Lower lobe of right lung (tissue), 2 donors: Measurements from ENCODE around the gene VMP1. TPM values are rescaled to one million over a fixed set of nuclear protein-coding genes. Genes with fewer than 3 reads are reported as not detected.
A peak's percentile ranks its signal among the peaks of the same experiment; 100 is the strongest.

Source experiments
- ATAC-seq, 2 donors: fragments of 200-7000 bp; cut with Tn5 transposase; one replicate each; pipeline ENCODE4 v1.9.1; 2020 to 2022; ENCODE audit warnings: mild to moderate bottlenecking in 2 of 2, moderate library complexity in 2 of 2
- DNase-seq: peaks from one replicate; pipeline ENCODE4 v3.0.0-alpha.2; 2020
- H3K27ac ChIP-seq: fragments of 200-600 bp; one replicate; pipeline ENCODE4 v1.8.0; 2022
- H3K27me3 ChIP-seq: fragments of 200-600 bp; one replicate; pipeline ENCODE4 v1.8.0; 2022; ENCODE audit warnings: low read depth
- H3K36me3 ChIP-seq: fragments of 200-600 bp; one replicate; pipeline ENCODE4 v1.8.0; 2022; ENCODE audit warnings: mild to moderate bottlenecking
- H3K4me1 ChIP-seq: fragments of 200-600 bp; one replicate; pipeline ENCODE4 v1.8.0; 2022
- H3K4me3 ChIP-seq: fragments of 200-600 bp; one replicate; pipeline ENCODE4 v1.8.0; 2022; ENCODE audit warnings: mild to moderate bottlenecking
- H3K9me3 ChIP-seq: fragments of 200-600 bp; one replicate; pipeline ENCODE4 v1.8.0; 2022
- intact Hi-C: fragments of 100-400 bp; cut with DNase I; formaldehyde crosslinking; loops from one replicate; pipeline ENCODE4 v1.11.0; 2022
- total RNA-seq: library from RNA; stranded (reverse); fragmentation: NEBNext Ultra II Directional; extraction: Animal tissue kit (Norgen Biotek cat#: 25700); gene quantifications from one replicate; pipeline ENCODE4 v1.2.1, GENCODE V29; 2021
- TF ChIP-seq, protein P1 (sequence below): fragments of 200-600 bp; IDR thresholded peaks from one replicate; pipeline ENCODE4 v1.8.0; 2022; ENCODE audit warnings: antibody characterized with exemption, mild to moderate bottlenecking
- donor health status: DM: no; HTN: yes; CAD: no; lungs with severe emphysema.

The VMP1 gene
- total RNA-seq, 1 donor from 2014 or later, result 176 TPM

- TF ChIP-seq, protein P1, sequence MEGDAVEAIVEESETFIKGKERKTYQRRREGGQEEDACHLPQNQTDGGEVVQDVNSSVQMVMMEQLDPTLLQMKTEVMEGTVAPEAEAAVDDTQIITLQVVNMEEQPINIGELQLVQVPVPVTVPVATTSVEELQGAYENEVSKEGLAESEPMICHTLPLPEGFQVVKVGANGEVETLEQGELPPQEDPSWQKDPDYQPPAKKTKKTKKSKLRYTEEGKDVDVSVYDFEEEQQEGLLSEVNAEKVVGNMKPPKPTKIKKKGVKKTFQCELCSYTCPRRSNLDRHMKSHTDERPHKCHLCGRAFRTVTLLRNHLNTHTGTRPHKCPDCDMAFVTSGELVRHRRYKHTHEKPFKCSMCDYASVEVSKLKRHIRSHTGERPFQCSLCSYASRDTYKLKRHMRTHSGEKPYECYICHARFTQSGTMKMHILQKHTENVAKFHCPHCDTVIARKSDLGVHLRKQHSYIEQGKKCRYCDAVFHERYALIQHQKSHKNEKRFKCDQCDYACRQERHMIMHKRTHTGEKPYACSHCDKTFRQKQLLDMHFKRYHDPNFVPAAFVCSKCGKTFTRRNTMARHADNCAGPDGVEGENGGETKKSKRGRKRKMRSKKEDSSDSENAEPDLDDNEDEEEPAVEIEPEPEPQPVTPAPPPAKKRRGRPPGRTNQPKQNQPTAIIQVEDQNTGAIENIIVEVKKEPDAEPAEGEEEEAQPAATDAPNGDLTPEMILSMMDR, result no peak
- peaks cover 25% of the 10 kb centered on the region for H3K4me1 ChIP-seq
- H3K4me3 ChIP-seq, result no peak overlapping the region
- ATAC-seq (no peak), DNase-seq (no peak)
- peaks cover 34% of the 10 kb centered on the region for H3K36me3 ChIP-seq
- no peaks in the 10 kb centered on the region for H3K9me3 ChIP-seq
- intact Hi-C loops, result no loop called here
- H3K27me3 ChIP-seq, result no peaks in the 10 kb centered on the region
- no peak overlapping the region for H3K27ac ChIP-seq
Measured at GRCh38 chr17:59702304-59702703, 5.2 kb upstream of the VMP1 start.

GRCh38 chr17:59707971-59708430 lies 547 bp downstream of the VMP1 start:
- Histone ChIP-seq H3K9me3 (no peaks in the 10 kb centered on the region), H3K27ac (peak overlapping the region; percentile 93), H3K4me3 (peak overlapping the region; percentile 75), H3K4me1 (peaks cover 36% of the 10 kb centered on the region), H3K27me3 (no peaks in the 10 kb centered on the region), H3K36me3 (no peaks in the 10 kb centered on the region)
- ATAC-seq, result peak; percentile 2 to 3
- TF ChIP-seq, protein P1, result no peak
- intact Hi-C loops, result no loop called here
- no peak for DNase-seq

DNA sequence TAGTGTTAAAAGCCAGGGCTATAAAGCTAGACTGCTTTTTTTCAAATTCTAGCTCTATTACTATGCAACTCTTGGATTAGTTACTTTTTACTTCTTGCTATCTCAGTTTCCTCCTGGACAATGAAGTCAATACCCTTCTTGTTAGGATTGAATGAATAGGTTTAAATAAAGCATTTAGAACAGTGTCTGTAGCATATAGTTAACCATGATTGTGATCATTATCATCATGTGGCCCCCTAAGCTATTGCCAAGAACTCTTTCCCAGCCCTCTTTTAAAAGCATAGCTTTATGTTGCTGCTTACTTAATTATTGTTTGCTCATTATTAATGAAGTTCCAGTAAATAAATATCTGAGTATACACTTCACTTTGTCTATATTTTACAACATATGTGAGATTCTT lies 4.5 kb downstream of the VMP1 start:
- intact Hi-C loops, result no loop called here
- TF ChIP-seq, protein P1, result no peak
- no peak for ATAC-seq
- H3K36me3 ChIP-seq, result no peaks in the 10 kb centered on the region
- H3K4me3 ChIP-seq, result no peak overlapping the region
- no peak overlapping the region for H3K27ac ChIP-seq
- no peaks in the 10 kb centered on the region for H3K9me3 ChIP-seq
- DNase-seq, result no peak
- H3K4me1 ChIP-seq, result peaks cover 15% of the 10 kb centered on the region
- H3K27me3 ChIP-seq, result no peaks in the 10 kb centered on the region

DNA sequence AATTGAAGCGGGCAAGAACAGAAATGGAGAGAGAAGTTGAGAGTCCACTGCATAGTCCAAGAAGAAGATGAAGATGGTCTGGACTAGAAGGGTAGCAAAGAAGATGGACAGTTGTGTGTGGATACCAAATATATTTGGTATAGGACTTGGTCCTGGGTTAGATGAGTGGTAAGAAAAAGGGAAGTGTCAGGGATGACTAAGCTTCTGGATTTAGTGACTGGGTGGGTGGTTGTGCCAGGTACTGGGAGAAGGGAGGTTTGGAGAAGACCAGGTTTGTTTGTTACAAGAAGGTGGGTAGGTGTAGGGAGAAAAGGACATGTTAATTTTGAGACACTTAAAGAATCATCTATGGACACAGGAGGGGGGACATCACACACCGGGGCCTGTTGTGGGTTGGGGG lies 5.4 kb downstream of the VMP1 start:
- TF ChIP-seq, protein P1, result no peak

DNA sequence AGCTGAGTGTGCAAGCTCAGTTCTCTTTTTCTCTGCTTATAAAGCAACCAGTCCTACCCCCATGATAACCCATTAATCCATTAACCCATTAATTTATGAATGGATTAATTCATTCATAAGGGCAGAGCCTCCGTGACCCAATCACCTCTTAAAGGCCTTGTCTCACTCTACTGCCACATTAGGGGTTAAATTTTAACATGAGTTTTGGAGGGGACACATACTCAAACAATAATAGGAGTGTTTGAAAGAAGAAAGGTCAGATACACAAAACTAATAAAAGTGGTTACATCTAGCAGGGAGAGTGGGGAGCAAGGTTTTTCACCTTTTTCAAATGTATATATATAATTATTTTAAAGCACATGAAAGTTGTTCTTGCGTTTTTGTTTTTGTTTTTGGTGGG lies 6.8 kb downstream of the VMP1 start:
- Histone ChIP-seq H3K4me1 (peaks cover 5% of the 10 kb centered on the region), H3K9me3 (no peaks in the 10 kb centered on the region), H3K36me3 (no peaks in the 10 kb centered on the region), H3K27me3 (no peaks in the 10 kb centered on the region), H3K27ac (no peak overlapping the region), H3K4me3 (no peak overlapping the region)
- intact Hi-C loops, result no loop called here
- TF ChIP-seq, protein P1, result no peak
- DNase-seq (no peak), ATAC-seq (no peak)

More for the DNA sequence above, 5.4 kb downstream of the VMP1 start:
- Histone ChIP-seq H3K36me3 (no peaks in the 10 kb centered on the region), H3K4me1 (peaks cover 15% of the 10 kb centered on the region), H3K27me3 (no peaks in the 10 kb centered on the region), H3K27ac (no peak overlapping the region), H3K4me3 (no peak overlapping the region), H3K9me3 (no peaks in the 10 kb centered on the region)
- DNase-seq (no peak), ATAC-seq (no peak)
- intact Hi-C loops, result no loop called here

GRCh38 chr17:59716427-59716826 lies 9.0 kb downstream of the VMP1 start:
- H3K9me3 ChIP-seq, result no peaks in the 10 kb centered on the region
- ATAC-seq, result no peak
- no peaks in the 10 kb centered on the region for H3K4me1 ChIP-seq
- DNase-seq, result no peak
- TF ChIP-seq, protein P1, result no peak
- no peaks in the 10 kb centered on the region for H3K36me3 ChIP-seq
- no peak overlapping the region for H3K4me3 ChIP-seq
- H3K27me3 ChIP-seq, result no peaks in the 10 kb centered on the region
- intact Hi-C loops, result no loop called here
- no peak overlapping the region for H3K27ac ChIP-seq
